ENCODE data around the gene CCDC33.

Gene CCDC33

GRCh38 chr15:74240897-74241614 is 4.9 kb downstream of the CCDC33 start:
- DNase-seq (ENCODE audit: low read depth) = no peak
- no peak overlapping the region for H3K4me3 ChIP-seq (ENCODE audit: low read depth, low read length)
- TF ChIP-seq CTCF (conservative IDR thresholded peaks at IDR 0.05; ENCODE audit: low read depth, low read length) = no peak

- H3K4me3 ChIP-seq (ENCODE audit: low read depth, low read length) = no peak overlapping the region
- TF ChIP-seq CTCF (conservative IDR thresholded peaks at IDR 0.05; ENCODE audit: low read depth, low read length) = no peak
- DNase-seq (ENCODE audit: low read depth) = no peak
These were observed 6.5 kb downstream of the CCDC33 start for GRCh38 chr15:74242441-74243185.

- DNase-seq (ENCODE audit: low read depth) = no peak
- no peak for TF ChIP-seq CTCF (conservative IDR thresholded peaks at IDR 0.05; ENCODE audit: low read depth, low read length)
- H3K4me3 ChIP-seq (ENCODE audit: low read depth, low read length) = no peak overlapping the region
These were observed 7.3 kb downstream of the CCDC33 start for GRCh38 chr15:74243431-74243830.

GRCh38 chr15:74244822-74245341 is 8.8 kb downstream of the CCDC33 start:
- no peak for DNase-seq (ENCODE audit: low read depth)

GRCh38 chr15:74245342-74245931 is 9.3 kb downstream of the CCDC33 start:
- no peak for DNase-seq (ENCODE audit: low read depth)
- H3K4me3 ChIP-seq (ENCODE audit: low read depth, low read length) = no peak overlapping the region
- TF ChIP-seq CTCF (conservative IDR thresholded peaks at IDR 0.05; ENCODE audit: low read depth, low read length) = no peak

More at GRCh38 chr15:74244822-74245341, 8.8 kb downstream of the CCDC33 start:
- no peak overlapping the region for H3K4me3 ChIP-seq (ENCODE audit: low read depth, low read length)
- no peak for TF ChIP-seq CTCF (conservative IDR thresholded peaks at IDR 0.05; ENCODE audit: low read depth, low read length)

- no peak overlapping the region for H3K4me3 ChIP-seq (ENCODE audit: low read depth, low read length)
- DNase-seq (ENCODE audit: low read depth) = no peak
- no peak for TF ChIP-seq CTCF (conservative IDR thresholded peaks at IDR 0.05; ENCODE audit: low read depth, low read length)
These were observed 14.1 kb downstream of the CCDC33 start for GRCh38 chr15:74250266-74250665.
